GM12878 (cell line): Measurements from ENCODE around the gene AIRE. TPM values are rescaled to one million over a fixed set of nuclear protein-coding genes. Genes with fewer than 3 reads are reported as not detected.

ENCODE experiments used
- ATAC-seq: fragments of 200-7000 bp; cut with Tn5 transposase; 3 replicates; pipeline ENCODE4 v1.9.1; 2020; ENCODE audit warnings: mild to moderate bottlenecking, moderate library complexity
- BruUV-seq: library from RNA; stranded (reverse); fragments of 400-500 nt; replicated peaks from 2 replicates; lab custom pipeline; 2021; lab: Mats Ljungman, UMichigan
- CTCF ChIA-PET: fragments of 300-600 bp; sonication (Branson Sonifier 250); formaldehyde crosslinking; extraction: SDS; loops from one replicate; lab custom pipeline; 2021; ENCODE audit warnings: inconsistent platforms; lab: Yijun Ruan, JAX
- POLR2A ChIA-PET: fragments of 350-600 bp; formaldehyde crosslinking; extraction: SDS; loops from one replicate; lab custom pipeline; 2021; ENCODE audit warnings: inconsistent platforms; lab: Charles Lee
- RAD21 ChIA-PET: fragments of 300-600 bp; sonication (Branson Sonifier 250); formaldehyde crosslinking; loops from one replicate; lab custom pipeline; 2023; ENCODE audit warnings: antibody characterized with exemption; ENCODE audit not compliant: unreplicated experiment; lab: Charles Lee
- SMC1A ChIA-PET: fragments of 300-600 bp; sonication (Branson Sonifier 250); formaldehyde crosslinking; loops from one replicate; lab custom pipeline; 2023; ENCODE audit not compliant: unreplicated experiment, uncharacterized antibody; lab: Charles Lee
- DNase-seq: peaks from one replicate; pipeline ENCODE4 v3.0.0-alpha.2; 2011; ENCODE audit warnings: low read depth, low spot score
- FAIRE-seq: peaks from 3 replicates; lab custom pipeline; 2011; peaks lifted over from hg19 to GRCh38; lab: Jason Lieb, UNC
- H2AFZ ChIP-seq: 2 replicates; pipeline ENCODE4 v1.6.0; 2011; ENCODE audit warnings: low read depth, low read length, control low read depth; ENCODE audit not compliant: control insufficient read depth
- H3K27ac ChIP-seq: 2 replicates; pipeline ENCODE4 v1.5.1; 2011; ENCODE audit warnings: control low read depth; ENCODE audit not compliant: control insufficient read depth, insufficient read depth
- H3K27me3 ChIP-seq, 2 experiments: replicated peaks in 1 of 2; 2 replicates each; pipeline versions ENCODE4 v1.6.0 to v1.6.1; 2011; ENCODE audit warnings: low read length in 1 of 2; ENCODE audit not compliant: control insufficient read depth in 2 of 2, insufficient read depth in 2 of 2
- H3K36me3 ChIP-seq, 2 experiments: 2 replicates each; pipeline ENCODE4 v1.5.1; 2011; ENCODE audit warnings: low read length in 1 of 2; ENCODE audit not compliant: control insufficient read depth in 2 of 2, insufficient read depth in 2 of 2
- H3K4me1 ChIP-seq: 2 replicates; pipeline ENCODE4 v1.6.1; 2011; ENCODE audit warnings: mild to moderate bottlenecking, low read length, moderate library complexity, mixed read lengths; ENCODE audit not compliant: control insufficient read depth, insufficient read depth
- H3K4me2 ChIP-seq: 2 replicates; pipeline ENCODE4 v1.6.0; 2011; ENCODE audit warnings: control low read depth; ENCODE audit not compliant: control insufficient read depth, insufficient read depth
- H3K4me3 ChIP-seq: fragments of 200-600 bp; sonication (generic); 2 replicates; pipeline ENCODE4 v1.5.1; 2016
- H3K79me2 ChIP-seq: 2 replicates; pipeline ENCODE4 v1.6.0; 2011; ENCODE audit warnings: low read length; ENCODE audit not compliant: control insufficient read depth, insufficient read depth
- H3K9ac ChIP-seq: 2 replicates; pipeline ENCODE4 v1.8.0; 2011; ENCODE audit warnings: low read length, control low read depth, mixed read lengths; ENCODE audit not compliant: control insufficient read depth, insufficient read depth
- H3K9me3 ChIP-seq: replicated peaks from 3 replicates; pipeline ENCODE4 v1.5.1; 2011; ENCODE audit warnings: mild to moderate bottlenecking, low read length; ENCODE audit not compliant: control insufficient read depth, insufficient read depth
- H4K20me1 ChIP-seq: 2 replicates; pipeline ENCODE4 v1.6.0; 2011; ENCODE audit not compliant: control insufficient read depth, insufficient read depth
- CEBPB ChIP-seq, 2 experiments: fragments of 150-350 bp in 1 of 2; IDR thresholded peaks; 2 replicates each; pipeline ENCODE4 v1.6.1; 2012 to 2014; ENCODE audit warnings: low read depth in 2 of 2, low read length in 2 of 2, borderline replicate concordance in 1 of 2, inconsistent platforms in 1 of 2
- SREBF2 ChIP-seq: IDR thresholded peaks from 2 replicates; pipeline ENCODE4 v1.6.1; 2012; ENCODE audit warnings: mild to moderate bottlenecking, low read length
- YBX1 ChIP-seq: fragments of 450-650 bp; IDR thresholded peaks from 2 replicates; pipeline ENCODE4 v1.6.1; 2016; ENCODE audit warnings: antibody characterized with exemption
- ZBTB40 ChIP-seq: fragments of 450-650 bp; IDR thresholded peaks from 2 replicates; pipeline ENCODE4 v1.6.1; 2016; ENCODE audit warnings: mild to moderate bottlenecking, moderate library complexity, borderline replicate concordance
- WGBS: methylation state at CpG from one replicate; pipeline ENCODE4 v1.1.6; 2016; ENCODE audit warnings: low lambda C conversion rate; ENCODE audit not compliant: insufficient replicate concordance, insufficient coverage; ENCODE audit errors: missing lambda C conversion rate; 5-methylcytosine and 5-hydroxymethylcytosine counted together
- in situ Hi-C: fragments of 300-500 bp; cut with MboI; formaldehyde crosslinking; loops from 9 replicates; pipeline ENCODE4 v1.14.3; 2018; ENCODE audit warnings: mixed read lengths
- intact Hi-C: fragments of 100-400 bp; cut with micrococcal nuclease; formaldehyde crosslinking; loops from one replicate; pipeline ENCODE4 v1.14.2; 2022; ENCODE audit not compliant: unreplicated experiment
- polyA plus RNA-seq, 11 experiments: library from polyadenylated mRNA; depleted of rRNA in 4 of 11; unstranded in 6 of 11; stranded (reverse) in 5 of 11; fragments of >200 nt; fragmentation: Nextera tagmentation in 4 of 11; fragmentation: Illumina TruSeq in 1 of 11; extraction: Ambion mirVana in 4 of 11; extraction: Trizol in 1 of 11; gene quantifications; 1 replicate in 1 of 11; 2 replicates in 10 of 11; pipeline versions ENCODE4 v1.2.1 to v1.2.3, GENCODE V29; 2011 to 2016; ENCODE audit warnings: inconsistent platforms in 2 of 11, missing spikeins in 2 of 11, low read depth in 1 of 11
- total RNA-seq, 4 experiments: library from RNA; depleted of rRNA in 3 of 4; stranded (reverse); fragments of >200 nt in 3 of 4; fragmentation: Illumina TruSeq in 1 of 4; extraction: Trizol in 1 of 4; gene quantifications; 2 replicates each; pipeline versions ENCODE4 v1.2.1 to v1.2.3, GENCODE V29; 2013 to 2021

Gene AIRE
- total and polyA plus RNA-seq, 10 of the 15 experiments (the other 5 are each of a cell fraction or from before 2014, with no cell fraction given) = 0.05 to 0.10 TPM; not detected in 8

- Histone ChIP-seq H3K9me3 (no peaks in the 10 kb centered on the region), H4K20me1 (no peaks in the 10 kb centered on the region), H3K4me3 (no peak overlapping the region), H3K79me2 (no peaks in the 10 kb centered on the region), H3K27ac (no peak overlapping the region), H3K9ac (no peak overlapping the region), H3K36me3 (no peaks in the 10 kb centered on the region), H3K4me2 (no peak overlapping the region), H3K27me3 (no peaks in the 10 kb centered on the region), H2AFZ (no peak overlapping the region), H3K4me1 (no peaks in the 10 kb centered on the region)
- in situ Hi-C loops (no loop called here), intact Hi-C loops (no loop called here)
- WGBS = 58% methylated on average over 18 of the region's 18 CpGs
- ChIA-PET POLR2A (no interaction called here), CTCF (no interaction called here), RAD21 (no interaction called here), SMC1A (no interaction called here)
- FAIRE-seq (no peak), ATAC-seq (no peak), DNase-seq (no peak)
- TF ChIP-seq SREBF2 = no peak
- no peak for TF ChIP-seq YBX1
- TF ChIP-seq CEBPB (IDR thresholded peaks at IDR 0.05; ENCODE audit: borderline replicate concordance in 1 of 2, low read depth in 2 of 2, low read length in 2 of 2) = no peak
- TF ChIP-seq ZBTB40 = no peak
- no TSS peak for BruUV-seq
These were observed 13.3 kb upstream of the AIRE start for GRCh38 chr21:44272284-44272858.
